22Rv1 (cell line): Measurements from ENCODE around the gene ELP4.

Source experiments
- CTCF ChIP-seq: fragments of 450-650 bp; IDR thresholded peaks from 2 replicates; pipeline ENCODE4 v1.5.1; 2017; ENCODE audit warnings: mild to moderate bottlenecking
- ZFX ChIP-seq: fragments of 450-650 bp; IDR thresholded peaks from 2 replicates; pipeline ENCODE4 v1.6.1; 2017; ENCODE audit warnings: antibody characterized with exemption, borderline replicate concordance

DNA sequence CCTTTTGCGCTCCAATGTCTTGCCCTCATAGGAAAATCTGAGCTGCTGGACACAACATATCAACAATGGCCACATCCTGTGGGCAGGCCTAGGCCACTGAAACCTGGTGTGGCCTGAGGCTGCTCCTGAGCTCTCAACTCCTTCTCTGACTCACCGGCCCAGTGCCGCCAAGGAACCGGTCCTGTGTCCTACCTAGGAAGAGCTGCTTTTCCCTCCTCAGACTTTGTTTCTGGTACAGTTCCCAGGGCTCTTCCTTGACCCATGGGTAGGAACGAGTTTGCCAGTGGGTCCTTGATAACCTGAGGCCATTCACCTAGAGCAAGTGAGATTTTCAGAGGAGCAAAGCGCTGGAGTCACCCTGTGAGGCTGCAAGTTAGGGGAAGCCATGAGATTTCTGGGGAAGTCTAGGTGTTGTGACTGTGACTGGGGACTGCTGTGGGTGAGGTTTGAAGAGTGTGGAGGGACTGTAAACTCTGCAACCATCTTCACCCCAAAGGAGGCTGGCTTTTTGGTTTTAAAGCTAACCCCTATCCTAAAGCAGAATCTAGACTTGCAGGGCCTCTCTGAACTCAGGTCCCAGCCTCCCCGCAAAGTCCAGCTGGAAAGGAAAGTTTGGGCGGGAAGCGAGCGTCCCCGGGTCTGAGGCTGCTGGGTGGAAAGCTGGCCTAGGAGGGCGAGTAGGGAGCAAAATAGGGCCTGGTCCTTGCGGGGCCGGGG, 313.5 kb downstream of the ELP4 start:
- TF ChIP-seq CTCF: no peak
- TF ChIP-seq ZFX: no peak
